Fibroblast of skin of left quadriceps (primary cell): Measurements from ENCODE around the gene ACOXL.
"Not testable (repeated sequence)": the region's sequence is repeated elsewhere in the genome, so short reads cannot be mapped to it uniquely, and the experiment has no call there.

Experiments used
- DNase-seq, 2 experiments: peaks; one replicate each; pipeline ENCODE4 v3.0.0-alpha.2; 2013; ENCODE audit warnings: low read depth in 2 of 2

The ACOXL gene

DNA sequence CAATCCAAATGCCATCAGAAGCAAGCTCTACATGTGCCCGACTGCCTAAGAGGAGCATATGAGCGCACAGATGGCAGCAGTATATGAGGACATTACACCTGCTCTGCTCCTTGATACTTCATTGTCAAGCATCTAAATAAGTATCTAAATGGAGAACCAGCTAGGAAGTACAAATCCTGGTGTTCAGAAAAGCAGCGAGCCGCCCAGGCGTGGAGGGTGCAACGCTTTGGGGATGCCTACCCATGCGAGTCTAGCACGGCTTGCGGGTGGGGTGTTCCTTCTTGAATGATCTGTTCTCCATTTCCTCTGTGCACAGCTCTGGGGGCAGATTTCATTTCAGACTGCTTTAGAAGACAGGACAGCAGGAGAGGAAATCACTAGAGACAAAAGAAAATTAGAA lies 325.3 kb downstream of the ACOXL start:
- no peak for DNase-seq

- DNase-seq = no peak
Measured at GRCh38 chr2:111058264-111058663, 325.9 kb downstream of the ACOXL start.

- DNase-seq = no peak
Measured at GRCh38 chr2:111061191-111061590, 328.8 kb downstream of the ACOXL start.

DNA sequence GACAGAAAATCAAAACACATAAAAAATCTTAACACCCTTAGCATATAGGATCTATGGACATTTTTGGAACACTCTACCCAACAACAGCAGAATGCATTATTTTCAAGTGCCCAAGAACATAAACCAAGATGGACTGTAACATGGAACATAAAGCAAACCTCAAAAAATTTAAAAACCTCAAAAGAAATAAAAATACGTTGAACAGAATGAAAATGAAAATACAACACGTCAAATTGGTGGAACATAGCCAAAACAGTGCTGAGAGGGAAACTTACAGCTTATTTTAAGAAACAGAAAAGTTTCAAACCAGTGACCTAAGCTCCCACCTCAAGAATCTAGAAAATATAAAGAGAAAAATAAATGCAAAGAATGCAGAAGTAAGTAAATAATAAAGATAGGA lies 330.0 kb downstream of the ACOXL start:
- no peak for DNase-seq

- no peak for DNase-seq
Measured at GRCh38 chr2:111066062-111066593, 333.8 kb downstream of the ACOXL start.

DNA sequence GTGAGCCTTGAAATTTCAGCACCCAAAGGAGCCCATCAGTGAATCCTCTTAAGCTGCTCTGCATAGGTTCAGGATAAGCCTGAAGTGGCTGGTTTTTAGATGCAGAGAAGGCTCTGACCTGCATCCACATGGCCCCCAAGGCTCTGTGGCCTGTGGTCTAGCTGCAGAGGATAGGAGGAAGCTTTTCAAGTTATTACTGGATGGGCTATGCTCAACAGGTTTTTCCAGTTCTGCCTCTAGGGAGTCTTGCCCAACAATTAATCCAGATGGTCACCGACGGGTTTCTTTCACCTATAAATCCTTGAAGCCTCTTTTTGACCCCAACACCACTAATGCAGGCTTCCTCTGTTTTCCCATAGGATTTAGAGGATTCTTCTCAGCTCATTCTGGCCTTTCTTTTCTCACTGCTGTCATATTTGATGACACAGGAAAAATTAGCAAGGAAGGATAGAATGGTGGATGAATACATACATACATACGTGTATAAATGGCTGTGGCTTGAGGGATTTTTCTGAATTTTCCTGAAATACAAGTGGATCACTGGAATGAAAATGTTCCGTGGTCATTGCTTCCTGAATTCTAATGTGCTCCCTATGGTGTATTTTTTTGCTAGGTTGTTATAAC lies 336.2 kb downstream of the ACOXL start:
- no peak for DNase-seq

DNA sequence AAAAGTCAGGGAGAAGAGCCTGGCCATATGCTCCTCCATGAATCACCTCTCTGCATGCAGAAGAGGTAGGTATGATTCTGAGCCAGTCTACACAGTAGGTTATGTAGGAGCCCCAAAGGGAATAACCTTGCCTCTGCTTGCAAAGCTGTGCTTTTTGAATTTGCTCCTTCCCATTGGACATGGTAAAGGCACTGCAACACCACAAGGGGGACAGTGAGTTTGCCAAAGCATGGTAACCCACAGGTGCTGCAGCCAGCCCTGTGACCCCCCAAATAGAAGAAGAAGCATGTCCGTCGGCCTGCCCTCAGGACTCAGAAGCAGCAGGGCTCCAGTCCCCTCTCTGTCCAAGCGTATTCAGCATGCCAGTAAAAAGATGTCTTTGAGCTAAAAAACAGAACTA lies 337.3 kb downstream of the ACOXL start:
- no peak for DNase-seq

DNA sequence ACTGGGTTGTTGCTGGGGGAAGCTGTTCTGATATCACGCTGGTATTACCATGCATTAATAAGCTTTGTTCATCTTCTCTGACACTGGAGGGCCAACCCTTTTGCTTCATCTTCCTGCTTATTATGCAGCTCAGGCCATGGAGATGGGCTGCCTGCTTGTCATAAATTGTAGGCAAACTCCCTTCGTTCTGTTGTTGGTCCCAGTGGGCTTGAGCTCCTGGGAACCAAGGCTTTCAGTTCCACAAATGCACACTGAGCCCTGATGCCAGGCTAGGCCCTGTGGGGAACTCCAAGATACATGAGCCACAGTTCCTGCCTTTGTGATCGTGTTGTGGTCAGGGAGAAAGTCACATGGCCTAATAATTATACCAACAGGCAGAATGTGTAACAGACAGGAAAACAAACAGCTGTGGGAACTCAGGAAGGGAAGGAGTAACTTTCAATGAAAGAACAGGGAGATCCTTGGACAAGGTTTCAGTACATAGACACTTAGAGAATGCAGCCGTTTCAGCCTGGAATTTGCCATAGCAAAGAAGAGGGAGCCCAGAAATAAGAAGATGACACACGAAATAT lies 339.3 kb downstream of the ACOXL start:
- DNase-seq = peak; percentile 8 to 10

DNA sequence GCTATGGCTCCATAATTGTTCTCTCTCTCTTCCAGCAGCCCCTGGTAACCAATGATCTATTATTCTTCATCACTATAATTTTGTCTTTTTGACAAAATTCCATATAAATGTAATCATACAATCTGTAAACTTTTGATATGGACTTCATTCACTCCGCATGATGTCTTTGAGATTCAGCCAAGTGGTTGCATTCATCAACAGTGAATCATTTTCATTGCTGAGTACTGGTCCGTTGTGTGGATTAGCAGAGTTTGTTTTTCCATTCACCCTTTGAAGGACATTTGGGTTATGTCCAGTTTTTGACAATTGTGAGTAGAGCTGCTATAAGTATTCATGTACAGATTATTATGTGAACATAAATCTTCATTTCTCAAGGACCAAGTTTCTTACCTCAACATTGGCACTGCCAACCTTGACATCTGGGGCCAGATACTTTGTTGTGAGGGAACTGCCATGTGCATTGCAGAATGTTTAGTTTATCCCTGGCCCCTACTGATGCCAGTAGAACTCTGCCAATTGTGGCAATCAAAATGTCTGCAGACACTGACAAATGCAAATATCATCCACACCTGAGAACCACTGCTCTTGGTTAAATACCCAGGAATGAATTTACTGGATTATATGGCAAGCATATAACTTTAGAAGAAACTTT lies 340.0 kb downstream of the ACOXL start:
- peak; percentile 42 to 50 for DNase-seq

- DNase-seq = not testable (repeated sequence)
Measured at GRCh38 chr2:111082659-111083058, 350.3 kb downstream of the ACOXL start.

GRCh38 chr2:111091811-111092211 lies 359.4 kb downstream of the ACOXL start:
- DNase-seq = no peak

DNA sequence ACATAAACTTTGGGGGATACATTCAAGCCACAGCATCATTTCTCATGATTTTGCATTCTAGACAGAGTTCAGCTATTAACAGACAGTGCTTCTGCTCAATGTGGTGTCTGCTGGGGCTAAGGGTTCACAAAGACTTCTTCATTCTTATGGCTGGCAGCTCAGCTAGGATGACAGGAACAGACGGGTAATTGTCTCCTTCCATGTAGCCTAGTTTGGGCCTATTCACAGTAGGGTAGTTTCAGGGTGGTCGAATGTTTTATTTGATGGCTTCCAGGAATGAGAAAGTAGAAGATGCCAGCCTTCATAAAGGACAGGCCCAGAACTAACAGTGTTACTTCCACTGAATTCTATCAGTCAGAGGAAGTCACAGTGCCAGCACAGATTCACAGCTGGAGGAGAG lies 362.3 kb downstream of the ACOXL start:
- DNase-seq = no peak

DNA sequence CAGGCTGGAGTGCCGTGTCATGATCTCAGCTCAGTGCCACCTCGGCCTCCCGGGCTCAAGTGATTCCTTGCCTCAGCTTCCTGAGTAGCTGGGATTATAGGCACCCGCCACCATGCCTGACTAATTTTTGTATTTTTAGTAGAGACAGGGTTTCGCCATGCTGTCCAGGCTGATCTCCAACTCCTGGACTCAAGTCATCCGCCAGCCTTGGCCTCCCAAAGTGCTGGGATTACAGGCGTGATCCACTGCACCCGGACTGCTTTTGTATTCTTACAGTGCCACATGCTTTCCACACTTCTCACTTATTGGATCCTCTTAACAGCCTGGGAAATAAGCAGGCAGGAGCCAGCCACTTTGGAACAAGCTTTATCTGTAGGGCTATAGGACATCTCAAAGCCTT lies 363.1 kb downstream of the ACOXL start:
- no peak for DNase-seq

DNA sequence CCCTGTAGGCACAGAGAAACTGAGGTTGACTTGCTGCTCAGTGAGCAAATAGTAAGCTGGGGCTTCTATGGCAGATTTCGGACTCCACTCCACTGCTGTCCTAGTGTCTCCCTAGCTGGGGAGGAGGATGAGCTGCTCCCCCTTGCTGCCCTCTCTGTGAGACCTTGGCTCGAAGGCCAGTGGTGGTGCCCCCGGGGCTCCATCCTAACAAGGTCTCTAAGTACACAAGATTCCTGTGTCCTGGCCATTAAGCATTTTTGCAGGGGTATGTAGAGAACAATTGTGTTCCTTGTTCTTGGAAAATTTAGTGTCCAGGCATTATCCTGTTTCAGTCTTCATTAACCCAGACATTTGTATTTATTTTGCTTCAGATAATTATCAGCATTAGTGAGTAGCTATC lies 367.0 kb downstream of the ACOXL start:
- DNase-seq = no peak

- DNase-seq = no peak
Measured at GRCh38 chr2:111100087-111100764, 367.9 kb downstream of the ACOXL start.

GRCh38 chr2:111100765-111101162 lies 368.4 kb downstream of the ACOXL start:
- no peak for DNase-seq

- DNase-seq = no peak
Measured at GRCh38 chr2:111101592-111101991, 369.2 kb downstream of the ACOXL start.

DNA sequence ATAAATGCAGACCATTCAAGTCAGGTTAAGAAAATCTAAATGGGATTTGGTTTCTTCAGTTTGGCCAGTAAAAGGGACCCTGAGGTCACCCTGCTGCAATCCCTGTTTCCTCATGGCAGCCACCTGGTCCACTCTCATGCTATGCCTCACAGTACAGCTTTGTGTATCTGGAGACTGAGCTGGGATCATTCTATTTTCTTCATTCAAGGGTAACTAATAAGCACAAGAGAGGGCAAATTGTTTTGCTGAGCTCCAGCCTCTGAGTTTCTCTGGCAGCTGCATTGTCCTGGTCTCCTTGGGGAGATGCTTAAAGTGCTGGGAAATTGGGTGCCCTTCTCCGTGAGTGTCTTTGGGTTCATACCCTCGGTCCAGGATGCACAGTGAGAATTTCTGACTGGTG lies 369.8 kb downstream of the ACOXL start:
- no peak for DNase-seq

DNA sequence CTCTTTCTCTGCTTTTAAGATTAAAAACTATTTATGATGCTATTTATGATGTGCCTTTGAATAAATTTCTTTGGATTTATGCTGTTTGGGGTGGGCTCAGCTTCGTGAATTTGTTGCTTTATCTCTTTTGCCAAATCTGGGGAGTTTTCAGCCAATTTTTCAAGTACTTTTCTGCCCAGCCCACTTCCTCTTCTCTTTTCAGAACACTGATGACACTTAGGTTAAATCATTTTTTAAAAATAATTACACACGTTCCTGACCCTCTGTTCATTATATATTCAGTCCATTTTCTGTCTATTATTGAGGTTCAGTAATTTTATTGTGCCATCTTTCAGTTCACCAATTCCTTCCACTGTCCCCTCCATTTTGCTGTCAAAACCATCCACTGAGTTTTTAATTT lies 373.6 kb downstream of the ACOXL start:
- DNase-seq = no peak

GRCh38 chr2:111106706-111107105 lies 374.3 kb downstream of the ACOXL start:
- DNase-seq = no peak

GRCh38 chr2:111108745-111109271 lies 376.4 kb downstream of the ACOXL start:
- no peak for DNase-seq

DNA sequence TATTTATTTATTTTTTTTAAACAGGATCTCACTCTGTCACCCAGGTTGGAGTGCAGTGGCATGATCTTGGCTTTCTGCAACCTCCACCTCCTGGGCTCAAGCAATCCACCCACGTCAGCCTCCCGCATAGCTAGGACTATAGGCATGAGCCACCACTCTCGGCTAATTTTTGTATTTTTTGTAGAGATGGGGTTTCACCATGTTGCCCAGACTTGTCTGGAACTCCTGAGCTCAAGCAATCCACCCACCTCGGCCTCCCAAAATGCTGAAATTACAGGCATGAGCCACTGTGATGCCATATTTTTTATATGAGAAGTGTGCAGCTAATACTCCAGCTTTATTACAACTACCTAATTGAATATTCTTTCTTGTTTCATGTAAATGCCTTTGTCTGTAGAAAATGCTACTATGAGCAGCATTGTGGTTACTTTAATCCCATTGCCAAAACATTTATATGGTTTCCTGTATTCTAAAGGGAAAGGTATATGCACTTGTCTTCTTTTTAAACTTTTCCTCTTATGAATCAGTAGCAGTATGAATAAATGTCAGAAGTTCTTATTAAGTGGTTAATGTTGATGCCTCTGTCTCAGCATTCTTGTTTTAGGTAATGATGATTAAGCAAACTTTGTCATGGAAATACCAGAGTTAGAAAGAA lies 378.9 kb downstream of the ACOXL start:
- DNase-seq = no peak
